ENCODE data around the gene GALNT6.

GALNT6 gene

DNA sequence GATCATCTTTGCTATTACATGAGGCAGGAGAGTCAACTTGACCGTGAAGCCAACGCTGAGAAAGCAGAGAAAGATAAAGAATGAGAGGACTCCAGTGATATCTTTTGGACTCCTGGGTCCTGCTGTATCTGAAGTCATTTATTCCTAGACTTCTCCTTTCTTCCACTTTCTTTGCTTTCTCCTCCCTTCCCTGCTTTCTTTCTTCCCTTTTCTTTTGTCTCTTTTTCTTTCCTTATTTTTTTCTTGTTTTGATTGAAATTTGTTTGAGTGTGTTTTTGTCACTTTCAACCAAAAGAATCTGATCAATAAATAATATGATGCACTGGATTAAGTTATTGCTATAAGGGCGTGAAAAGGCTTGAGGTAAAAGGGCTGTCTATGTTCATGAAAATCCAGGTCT is 13.4 kb upstream of the GALNT6 start:
- no peak for DNase-seq

DNA sequence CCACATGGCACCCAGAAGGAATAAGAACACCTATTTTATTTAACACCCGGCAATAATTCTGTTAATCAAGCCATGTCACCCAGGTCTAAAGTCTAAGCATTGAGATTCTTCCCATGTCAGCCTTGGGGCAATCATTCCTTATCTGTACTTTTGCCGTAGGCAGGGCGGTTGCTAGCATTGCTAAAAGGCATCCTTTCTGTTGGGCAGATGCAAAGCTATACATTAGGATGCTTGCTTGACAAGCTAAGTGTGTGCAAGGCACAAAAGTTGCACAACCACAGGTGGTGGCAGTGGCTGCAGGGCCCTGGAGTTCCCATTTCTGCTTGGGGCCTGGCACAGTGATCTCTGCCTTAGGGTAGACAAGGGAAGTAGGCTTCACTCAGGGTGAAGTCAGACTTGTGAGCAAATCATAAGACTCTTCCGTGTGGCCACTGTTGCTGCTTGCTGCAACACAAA is 12.5 kb upstream of the GALNT6 start:
- no peak for DNase-seq

DNA sequence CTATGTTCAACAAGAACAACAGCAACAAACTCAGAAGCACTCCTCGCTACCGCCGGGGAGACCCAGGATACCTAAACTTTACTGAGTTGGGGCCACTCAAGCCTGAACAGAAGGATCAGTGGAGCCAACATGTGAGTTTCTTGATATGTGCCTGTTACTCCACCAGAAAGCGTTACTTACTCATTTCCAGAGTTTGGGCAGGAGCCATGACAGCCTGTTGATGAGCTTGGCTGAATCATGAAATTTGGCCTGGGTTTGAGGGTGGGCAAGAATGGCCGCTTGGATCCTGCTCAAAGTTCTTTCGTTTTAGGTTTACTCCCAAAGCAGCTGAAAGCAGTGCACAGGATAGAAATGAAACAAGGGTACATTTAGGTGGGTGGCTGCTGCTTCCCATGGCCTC is 12.0 kb upstream of the GALNT6 start:
- DNase-seq = no peak

DNA sequence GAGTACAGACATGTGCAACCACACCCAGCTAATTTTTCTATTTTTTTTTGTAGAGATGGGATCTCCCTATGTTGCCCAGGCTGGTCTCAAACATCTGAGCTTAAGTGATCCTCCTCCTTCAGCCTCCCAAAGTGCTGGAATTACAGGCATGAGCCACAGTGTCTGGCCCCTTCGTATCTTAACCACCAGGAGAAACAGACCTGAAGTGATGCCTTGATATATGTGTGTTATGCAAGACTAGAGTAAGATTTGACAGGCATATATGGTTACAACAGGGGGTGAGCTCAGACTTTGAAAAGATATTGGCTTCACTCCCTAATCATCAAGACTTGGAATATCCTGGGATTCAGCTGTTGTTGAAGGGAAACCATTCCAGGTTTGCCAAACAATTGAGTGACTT is 10.7 kb upstream of the GALNT6 start:
- no peak for DNase-seq

DNA sequence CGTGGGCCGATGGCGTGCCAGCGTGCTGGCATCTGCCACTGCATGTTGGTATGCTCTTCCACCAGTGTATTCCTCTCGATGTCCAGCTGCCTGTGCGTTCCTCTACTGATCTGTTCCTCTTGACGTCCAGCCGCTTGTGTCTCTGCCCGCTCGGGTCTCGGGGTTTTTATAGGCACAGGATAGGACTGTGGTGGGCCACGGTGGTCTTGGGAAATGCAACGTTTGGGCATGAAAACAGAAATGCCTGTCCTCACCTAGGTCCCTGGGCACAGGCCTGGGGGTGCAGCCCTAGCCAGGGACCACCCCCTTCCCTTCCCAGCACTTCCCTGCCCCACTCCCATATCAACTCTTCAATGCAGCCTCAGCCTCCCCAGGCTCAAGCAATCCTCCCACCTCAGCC is 10.3 kb upstream of the GALNT6 start:
- DNase-seq = no peak

DNA sequence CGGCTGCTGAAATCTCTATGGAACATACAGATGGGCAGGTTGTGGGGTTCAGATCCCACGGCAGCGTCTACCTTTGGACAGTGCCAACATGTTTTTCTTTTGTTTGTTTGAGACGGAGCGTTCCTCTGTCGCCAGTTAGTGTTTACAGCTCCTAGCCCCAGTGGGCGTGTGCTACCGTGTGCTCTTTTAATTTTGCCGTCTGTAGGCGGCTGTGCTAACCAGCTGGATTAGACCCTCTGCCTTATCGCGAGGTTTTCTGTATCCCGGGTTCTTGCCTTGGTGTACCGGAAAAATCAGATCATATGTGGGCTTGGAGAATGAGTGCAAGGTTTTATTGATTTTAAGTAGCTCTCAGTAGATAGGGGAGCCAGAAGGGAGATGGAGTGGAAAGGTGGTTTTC is 9.8 kb upstream of the GALNT6 start:
- no peak for DNase-seq

DNA sequence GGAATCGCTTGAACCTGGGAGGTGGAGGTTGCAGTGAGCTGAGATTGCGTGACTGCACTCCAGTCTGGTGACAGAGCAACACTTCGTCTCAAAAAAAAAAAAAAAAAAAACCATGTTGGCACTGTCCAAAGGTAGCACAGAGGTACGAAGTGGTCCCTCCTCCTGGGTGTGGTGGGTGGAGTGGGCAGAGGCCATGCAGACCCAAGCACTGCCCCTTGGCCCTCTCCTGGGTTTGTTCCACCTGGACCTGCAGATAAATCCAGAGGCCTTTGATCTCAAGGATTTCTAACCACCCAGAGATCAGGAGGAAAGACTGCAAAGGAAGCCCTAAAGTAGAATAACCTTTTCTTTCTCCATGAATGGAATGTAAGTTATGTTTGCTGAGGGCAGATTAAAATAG is 8.7 kb upstream of the GALNT6 start:
- no peak for DNase-seq

DNA sequence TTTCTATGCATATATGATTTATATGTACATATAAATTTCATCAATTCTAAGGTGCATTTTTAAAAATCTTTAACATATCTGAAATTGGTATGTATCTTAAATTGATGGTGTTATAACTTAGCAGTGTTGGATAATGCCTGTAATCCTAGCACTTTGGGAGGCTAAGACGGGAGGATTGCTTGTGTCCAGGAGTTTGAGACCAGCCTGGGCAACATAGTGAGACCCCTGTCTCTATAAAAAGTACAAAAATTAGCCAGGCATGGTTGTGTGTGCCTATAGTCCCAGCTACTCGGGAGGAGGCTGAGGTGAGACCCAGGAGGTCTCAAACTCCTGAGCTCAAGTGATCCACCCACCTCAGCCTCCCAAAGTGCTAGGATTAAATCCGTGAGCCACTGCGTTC is 6.5 kb upstream of the GALNT6 start:
- DNase-seq = no peak

DNA sequence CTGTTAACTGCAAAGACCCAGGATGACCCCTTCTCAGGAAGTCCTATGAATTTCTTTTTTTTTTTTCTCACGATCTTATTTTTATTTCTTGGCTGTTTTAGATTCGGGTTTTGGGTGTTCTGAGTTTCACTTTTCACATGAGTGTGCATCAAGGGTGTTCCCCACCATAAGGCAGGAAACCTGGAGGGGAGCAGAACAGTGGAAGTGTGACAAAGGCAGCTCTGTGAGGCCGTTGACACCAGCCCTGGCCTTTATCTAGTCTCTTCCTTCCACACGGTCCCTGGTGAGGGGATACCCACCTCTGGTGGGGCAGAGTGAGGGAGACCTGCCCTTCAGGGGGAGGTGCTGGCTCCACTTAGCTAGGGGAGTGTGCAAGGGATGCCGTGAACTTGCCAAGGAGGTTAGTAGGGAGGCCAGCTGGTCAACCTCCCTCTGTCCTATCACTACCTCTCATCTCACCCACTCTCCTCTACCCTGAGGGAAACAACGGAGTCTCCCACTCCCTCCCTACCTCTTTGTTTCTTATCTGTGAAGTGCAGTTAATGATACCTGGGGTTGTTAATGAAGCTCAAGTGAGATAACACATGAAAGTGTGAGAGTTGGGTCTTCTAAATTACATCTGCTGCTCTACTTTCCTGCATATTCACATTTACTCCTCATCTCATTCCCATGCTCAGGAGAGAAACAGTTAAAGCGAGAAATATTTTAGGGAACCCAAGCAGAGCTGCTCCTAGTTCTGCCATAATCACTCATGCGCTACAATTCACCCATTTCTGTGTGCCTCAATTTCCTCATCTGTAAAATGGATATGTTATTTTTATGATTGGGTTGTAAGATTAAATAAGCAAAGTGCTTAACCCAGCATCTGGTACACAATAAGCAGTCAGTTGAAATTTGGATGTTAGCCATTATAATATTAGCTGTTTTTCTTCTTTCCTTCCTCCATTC is 4.4 kb upstream of the GALNT6 start:
- DNase-seq = no peak

DNA sequence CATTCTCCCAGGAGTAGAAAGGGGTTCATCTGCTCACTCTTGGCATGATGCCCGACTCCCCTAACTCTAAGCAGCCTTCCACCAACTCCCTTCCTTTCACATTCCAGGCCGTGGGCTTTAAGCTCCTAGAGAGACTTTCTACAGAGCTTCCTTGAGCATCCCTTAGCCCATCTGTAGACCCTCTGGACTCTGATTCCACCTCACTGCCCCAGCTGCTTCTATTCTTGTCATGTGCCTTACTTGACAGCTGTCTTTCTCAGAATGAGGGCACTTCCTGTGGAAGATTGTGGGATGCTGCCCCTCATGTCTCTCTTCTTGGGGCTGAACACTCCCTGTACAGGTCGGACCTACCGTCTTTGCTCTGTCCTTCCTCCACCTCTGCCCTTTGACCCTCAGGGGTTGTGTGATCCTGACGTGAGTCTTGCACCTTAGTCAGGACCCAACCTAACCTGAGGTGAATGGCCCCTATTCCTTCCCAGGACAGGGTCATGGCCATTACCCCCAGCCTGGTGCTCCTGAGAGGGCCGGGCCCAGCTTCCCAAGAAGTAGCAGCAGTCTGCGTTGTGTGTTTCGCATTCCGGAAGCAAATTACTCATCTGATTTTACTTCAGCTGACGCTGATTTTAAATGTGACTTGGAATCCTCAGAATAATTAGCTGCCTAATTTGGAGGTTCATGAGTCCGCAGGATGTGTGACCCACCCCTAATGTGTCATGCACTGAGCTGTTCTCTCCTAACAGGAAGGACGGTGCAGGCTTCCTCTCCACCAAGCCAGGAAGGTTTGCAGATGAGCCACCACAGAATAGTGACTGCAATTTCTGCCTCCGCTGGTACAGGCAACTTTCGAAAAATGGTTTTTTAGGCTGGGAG is 2.7 kb upstream of the GALNT6 start:
- no peak for DNase-seq

DNA sequence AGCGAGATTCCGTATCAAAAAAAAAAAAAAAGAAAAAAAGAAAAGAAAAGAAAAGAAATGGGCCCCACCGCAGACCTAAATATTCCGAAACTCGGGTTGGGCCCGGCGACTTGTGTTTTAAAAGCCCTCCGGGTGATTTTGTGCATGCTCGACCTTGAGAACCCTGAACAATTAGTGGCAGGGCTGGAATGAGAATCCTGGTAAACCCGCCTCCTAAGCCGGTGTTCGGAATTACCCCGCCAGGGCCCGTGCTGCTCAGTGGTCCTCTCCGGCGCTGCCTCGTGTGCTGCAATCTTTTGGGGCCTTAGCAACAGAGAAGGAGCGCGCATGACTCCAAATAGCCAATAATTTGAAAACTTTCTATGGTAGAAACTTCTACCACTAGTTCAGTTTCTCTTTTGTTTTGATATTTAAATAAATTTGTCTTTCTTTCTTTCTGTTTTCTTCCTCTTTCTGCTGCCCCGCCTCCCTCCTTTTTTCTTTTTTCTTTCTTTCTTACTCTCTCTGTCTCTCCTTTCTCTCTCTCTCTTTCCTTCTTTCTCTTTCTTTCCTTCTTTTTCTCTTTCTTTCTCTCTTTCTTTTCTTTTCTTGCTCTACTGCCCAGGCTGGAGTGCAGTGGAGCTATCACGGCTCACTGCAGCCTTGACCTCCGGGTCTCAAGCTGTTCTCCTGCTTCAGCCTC is 1.5 kb upstream of the GALNT6 start:
- no peak for DNase-seq

DNA sequence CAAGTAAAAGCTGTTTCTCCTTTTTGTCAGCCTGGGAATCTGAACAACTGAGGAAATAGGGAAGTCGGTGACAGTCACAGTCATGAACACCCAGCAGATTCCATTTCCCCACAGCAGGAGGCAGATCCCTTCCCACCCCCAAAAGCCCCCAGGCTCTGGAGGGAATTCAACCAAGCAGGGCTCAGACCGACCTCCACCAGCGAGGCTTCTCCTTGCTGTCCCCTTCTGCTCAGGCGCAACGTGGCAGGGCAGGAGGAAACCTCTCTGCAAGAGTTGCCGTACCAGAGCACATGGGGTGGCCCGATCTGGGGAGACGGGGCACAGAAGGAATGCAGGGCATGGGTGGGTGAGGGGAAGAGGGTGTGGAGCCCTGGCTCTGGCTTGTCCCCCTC is 319 bp downstream of the GALNT6 start:
- DNase-seq = no peak

DNA sequence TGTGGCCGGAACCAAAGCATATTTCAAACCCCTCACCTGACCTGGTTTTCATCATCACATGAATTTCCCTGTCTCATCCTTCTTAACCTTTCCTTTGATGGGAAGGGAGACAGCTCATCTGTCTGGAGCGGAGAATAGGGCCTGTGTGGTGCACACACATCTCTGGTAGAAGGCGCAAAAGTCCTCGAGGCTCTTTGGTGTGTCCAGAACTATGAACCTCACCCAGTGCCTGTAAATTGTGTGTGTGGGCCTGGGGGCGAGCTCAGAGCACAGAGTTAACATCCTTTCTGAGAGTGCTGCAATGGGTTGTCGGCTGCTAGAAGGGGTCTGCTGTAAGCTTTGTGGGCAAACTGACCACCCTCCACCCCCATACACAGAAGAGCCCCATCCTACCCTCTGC is 749 bp downstream of the GALNT6 start:
- DNase-seq = no peak

DNA sequence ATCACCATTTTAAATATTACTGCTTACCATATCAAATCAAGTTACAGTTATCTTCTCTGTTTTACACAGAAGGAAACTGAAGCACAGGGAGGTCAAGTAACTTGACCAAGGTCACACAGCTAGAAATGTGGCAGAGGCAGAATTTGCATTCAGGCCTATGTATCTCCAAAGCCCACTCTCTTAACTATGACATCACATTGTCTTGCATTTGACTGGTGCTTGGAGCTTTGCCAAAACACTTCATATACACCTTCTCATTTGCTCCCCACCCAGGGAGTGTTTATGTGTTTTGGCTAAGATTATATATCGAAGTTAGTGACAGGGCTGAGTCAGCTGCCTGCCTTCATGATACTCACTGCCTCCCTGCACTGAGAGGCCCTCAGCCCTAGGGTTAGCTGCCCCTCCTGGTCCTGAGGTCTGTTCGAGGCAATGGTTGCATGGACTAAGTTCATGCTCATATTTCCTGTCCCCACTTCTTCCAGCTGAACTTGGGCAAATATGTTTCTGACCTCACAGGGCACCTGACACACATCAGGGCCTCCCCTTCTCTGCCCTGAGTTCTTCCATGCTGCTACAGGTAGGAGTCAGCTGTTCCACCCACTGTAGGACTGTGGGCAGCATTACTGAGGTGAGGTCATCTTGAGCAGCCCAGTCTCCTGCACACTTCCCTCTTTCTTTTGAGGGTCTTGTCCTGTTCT is 1.8 kb downstream of the GALNT6 start:
- no peak for DNase-seq

DNA sequence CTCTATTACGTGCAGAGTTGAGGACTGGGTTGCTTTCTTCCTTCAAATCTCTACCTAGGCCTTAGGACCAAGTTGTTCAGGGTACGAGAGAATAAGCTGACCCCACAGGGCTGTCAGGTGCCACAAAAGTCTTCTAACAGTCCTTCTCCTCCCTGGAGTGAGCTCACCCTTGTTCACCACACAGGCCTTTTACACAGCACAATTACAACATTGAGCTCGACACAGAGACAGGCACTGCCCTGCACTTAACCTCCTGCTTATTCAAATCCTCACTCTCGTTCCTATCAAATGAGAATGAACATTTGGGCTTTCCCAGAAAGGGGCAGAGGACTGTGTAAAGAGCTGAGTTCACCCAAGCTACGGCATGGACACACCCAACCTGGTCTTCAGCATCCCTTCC is 2.4 kb downstream of the GALNT6 start:
- no peak for DNase-seq

DNA sequence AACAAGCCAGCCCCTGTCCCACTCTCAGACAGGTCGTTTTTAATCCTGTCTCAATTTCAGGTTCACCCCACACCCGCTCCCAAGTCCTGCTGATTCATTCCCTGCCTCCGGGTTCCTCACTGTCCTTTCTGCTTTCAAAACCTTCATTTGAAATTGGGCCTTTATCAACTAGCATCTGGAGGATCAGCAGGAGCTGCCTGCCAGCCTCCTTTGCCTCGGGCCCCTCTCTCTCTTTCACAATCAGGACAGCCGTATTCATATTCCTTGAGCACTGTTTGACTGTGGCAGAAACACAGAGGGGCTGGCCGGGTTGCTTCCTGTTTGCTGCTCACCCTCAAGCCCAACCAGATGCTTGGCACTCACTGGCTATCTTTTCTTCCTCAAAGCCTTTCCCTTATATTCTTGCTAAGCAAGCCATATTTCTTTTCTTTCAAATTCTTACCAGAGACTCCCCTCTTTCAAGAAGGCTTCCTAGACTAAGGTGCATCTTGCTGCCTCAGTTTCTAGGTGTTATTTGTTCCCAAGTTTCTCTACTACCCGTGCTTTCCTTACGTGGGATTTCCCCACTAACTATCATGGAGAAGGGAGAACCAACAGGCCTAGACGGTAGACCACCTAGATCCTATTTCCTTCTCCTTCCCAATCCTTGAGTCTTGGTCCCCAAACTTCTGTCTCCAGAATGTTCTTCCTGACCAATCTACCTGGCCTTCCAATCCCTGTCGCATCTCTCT is 3.0 kb downstream of the GALNT6 start:
- DNase-seq = no peak

DNA sequence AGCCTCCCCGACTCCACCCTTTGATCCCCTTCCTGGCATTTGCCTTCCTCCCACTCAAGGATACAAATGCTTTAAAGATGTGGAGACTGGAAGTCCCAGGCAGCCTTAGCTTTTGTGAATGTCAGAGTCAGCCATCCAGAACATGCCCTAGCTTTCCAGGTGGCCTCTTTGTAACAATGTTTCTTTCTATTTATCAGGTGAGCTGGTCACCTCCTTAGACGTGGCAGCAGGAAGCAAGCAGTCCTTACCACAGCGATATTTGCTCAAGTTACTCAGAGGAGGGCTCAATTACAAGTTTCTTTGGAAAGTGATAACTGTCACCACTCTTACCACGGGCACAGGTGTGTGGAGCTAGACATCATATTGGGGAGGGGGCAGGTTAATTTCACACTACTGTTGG is 4.9 kb downstream of the GALNT6 start:
- no peak for DNase-seq

DNA sequence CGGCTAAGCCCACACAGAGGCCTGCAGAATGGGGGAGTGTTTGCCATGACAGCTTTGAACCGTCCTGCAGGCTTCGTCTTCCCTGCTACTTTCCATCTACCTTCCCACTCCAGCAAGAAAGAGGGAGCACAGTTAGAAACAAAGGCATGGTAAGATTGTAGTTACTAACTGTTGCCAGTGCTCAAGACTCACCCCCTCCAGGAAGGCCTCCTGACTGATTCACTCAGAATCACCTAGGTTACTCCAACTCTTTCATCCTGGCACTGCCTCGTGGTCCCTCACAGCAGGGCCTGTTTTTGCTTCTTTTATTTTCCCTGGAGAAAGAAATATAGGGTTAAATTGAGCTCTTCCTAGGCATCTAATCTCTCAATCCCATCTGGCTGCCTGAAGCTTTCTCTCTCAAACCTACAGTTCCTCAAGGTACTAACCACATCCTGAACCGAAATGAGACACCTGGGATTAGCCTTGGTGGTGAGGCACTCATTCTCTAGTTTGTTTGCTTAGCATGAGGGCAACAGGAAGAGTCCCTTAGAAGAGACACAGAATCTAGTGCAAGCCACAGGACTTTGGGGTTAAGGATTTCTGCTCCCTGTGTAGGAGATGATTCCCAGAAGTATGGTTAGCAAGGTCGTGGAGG is 7.8 kb downstream of the GALNT6 start:
- no peak for DNase-seq

DNA sequence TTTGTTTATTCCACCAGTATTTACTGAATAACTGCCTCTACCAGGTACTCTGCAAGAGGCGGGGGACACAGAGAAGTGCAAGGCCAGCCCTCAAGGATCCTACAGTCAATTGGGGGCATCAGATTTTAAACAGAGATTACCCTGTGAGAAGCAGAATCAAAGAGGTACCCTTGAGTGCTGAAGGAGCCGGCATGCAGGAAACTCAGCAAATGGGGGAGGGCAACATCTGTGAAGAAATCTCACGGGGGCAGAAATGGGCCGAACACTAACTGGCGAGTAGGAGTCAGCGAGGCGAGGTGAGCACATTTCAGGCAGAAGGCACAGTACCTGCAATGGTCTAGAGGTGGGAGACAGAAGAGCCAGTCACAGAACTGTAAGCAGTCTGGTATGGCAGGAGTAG is 9.0 kb downstream of the GALNT6 start:
- DNase-seq = no peak

DNA sequence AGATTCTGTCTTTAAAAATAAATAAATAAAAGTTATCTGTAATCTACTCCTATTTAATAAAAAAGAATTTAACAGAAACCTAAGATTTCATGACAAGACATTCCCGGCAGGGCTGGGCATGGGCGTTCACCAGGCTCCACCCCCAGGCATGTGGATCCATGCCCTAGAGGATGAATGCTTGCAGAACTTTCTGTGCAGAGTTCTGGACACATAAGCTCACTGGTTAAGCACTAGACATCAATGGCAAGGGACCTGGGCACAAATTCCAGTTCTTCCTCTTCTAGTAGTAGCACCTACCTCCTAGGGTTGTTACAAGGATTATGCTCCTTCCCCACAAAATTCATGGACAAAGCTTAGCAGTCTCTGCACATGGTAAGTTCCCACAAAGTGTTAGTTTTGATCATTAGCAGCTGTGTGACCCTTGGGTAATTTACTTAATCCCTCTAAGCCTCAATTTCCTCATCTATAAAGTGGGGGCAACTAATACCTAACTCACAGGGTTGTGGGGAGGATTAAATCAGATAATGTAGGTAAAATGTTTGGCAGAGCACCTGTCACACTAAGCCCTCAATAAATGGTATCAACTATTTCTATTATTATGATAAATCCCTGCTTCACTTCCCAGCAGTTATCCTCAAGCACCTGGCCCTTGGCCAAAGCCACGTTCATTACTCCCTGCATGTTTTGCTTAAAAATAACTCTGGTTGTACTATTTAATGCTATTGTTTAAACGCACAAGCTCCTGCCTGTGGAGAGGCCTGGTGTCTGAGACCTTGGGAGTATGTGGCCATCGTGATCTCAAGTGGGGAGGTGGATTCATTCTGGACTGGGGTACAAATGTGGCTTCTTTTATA is 9.8 kb downstream of the GALNT6 start:
- no peak for DNase-seq

DNA sequence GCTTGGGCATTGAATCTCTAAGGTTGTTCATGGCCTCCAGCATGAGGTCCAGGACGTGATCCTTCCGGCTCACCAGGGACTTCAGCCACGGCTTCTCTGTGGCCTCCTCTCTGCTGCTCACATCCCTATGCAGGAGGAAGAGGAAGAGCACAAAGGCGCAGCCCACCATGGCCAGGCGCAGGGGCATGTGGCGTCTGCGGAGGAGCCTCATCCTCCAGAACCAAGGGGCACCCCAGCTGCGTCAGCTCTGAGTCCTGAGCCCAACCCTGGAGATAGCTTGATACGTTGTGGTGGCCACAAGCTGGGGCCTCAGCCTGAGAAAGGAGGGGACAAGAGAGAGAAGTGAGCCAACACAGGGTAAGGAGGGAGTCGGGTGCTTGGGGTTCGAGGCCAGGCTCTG is 11.6 kb downstream of the GALNT6 start:
- DNase-seq = no peak

Measured in cerebellar nuclear complex (tissue), 1 donor.